D721Med (cell line): ENCODE data around the gene SBF1.

Experiments used
- DNase-seq: peaks from one replicate; pipeline ENCODE4 v3.0.0; 2011; ENCODE audit warnings: low spot score; ENCODE audit not compliant: insufficient read length
- FAIRE-seq: peaks from 2 replicates; lab custom pipeline; 2011; peaks lifted over from hg19 to GRCh38; lab: Jason Lieb, UNC
- CTCF ChIP-seq: IDR thresholded peaks from 2 replicates; pipeline ENCODE4 v1.5.1; 2012; ENCODE audit warnings: mild to moderate bottlenecking, control low read depth; ENCODE audit not compliant: insufficient read depth; ENCODE audit errors: missing control alignments

The SBF1 gene

GRCh38 chr22:50441428-50441993 lies 33.3 kb downstream of the SBF1 start:
- DNase-seq (no peak), FAIRE-seq (no peak)
- no peak for TF ChIP-seq CTCF

GRCh38 chr22:50440544-50441249 lies 34.1 kb downstream of the SBF1 start:
- no peak for TF ChIP-seq CTCF
- DNase-seq (no peak), FAIRE-seq (no peak)

- TF ChIP-seq CTCF = no peak
- no peak for FAIRE-seq
- no peak for DNase-seq
These were observed 34.9 kb downstream of the SBF1 start for GRCh38 chr22:50439871-50440331.

- no peak for TF ChIP-seq CTCF
- FAIRE-seq = no peak
- DNase-seq = no peak
These were observed 35.4 kb downstream of the SBF1 start for GRCh38 chr22:50439314-50439870.

GRCh38 chr22:50438305-50439275 lies 36.2 kb downstream of the SBF1 start:
- no peak for DNase-seq
- no peak for TF ChIP-seq CTCF
- no peak for FAIRE-seq

GRCh38 chr22:50437511-50438304 lies 37.1 kb downstream of the SBF1 start:
- TF ChIP-seq CTCF = no peak
- FAIRE-seq (no peak), DNase-seq (no peak)
